Stimulated activated naive CD8-positive, alpha-beta T cell treated with anti-CD3 and anti-CD28 coated beads, Interleukin-15, Interleukin-2, amounts not matched to agents 100 ng/mL and 50 ng/mL, for 24 hours (primary cell): ENCODE results near the gene HIVEP3.

ENCODE experiments used
- H3K27ac Mint-ChIP-seq: one replicate; pipeline ENCODE4 v1.8.0; 2021; ENCODE audit warnings: mild to moderate bottlenecking, mixed read lengths
- H3K27me3 Mint-ChIP-seq: one replicate; pipeline ENCODE4 v1.8.0; 2021; ENCODE audit warnings: mixed read lengths
- H3K36me3 Mint-ChIP-seq: one replicate; pipeline ENCODE4 v1.8.0; 2021; ENCODE audit warnings: low read depth, mixed read lengths
- H3K4me1 Mint-ChIP-seq: one replicate; pipeline ENCODE4 v1.8.0; 2021; ENCODE audit warnings: low read depth, mixed read lengths
- H3K4me3 Mint-ChIP-seq: one replicate; pipeline ENCODE4 v1.8.0; 2021; ENCODE audit warnings: mild to moderate bottlenecking, mixed read lengths
- H3K9me3 Mint-ChIP-seq: one replicate; pipeline ENCODE4 v1.8.0; 2021; ENCODE audit warnings: mixed read lengths

Gene HIVEP3

GRCh38 chr1:41712695-41713094 lies 206.0 kb downstream of the HIVEP3 start:
- Mint-ChIP-seq H3K36me3 (no peaks in the 10 kb centered on the region), H3K4me3 (no peak overlapping the region), H3K4me1 (peaks cover 13% of the 10 kb centered on the region), H3K27me3 (no peaks in the 10 kb centered on the region), H3K27ac (no peak overlapping the region), H3K9me3 (no peaks in the 10 kb centered on the region)

DNA sequence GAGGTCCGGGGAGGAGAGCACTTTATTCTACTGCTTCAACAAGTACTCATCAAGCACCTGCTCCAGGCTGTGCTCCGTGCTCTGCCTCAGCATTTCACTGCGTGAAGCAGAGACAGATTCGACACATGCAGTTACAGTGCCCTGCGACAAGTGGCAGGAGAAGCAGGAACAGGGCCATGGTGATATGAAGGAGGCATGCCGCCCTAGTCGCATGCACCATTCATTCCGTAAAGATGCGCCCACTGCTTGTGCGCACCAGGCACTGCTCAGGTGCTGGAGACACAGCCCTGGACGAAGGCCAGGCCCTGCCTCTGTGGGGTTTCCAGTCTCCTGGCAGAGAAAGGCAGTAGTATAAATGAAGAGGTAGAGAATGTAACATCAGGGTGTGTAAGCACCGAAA lies 206.6 kb downstream of the HIVEP3 start:
- Mint-ChIP-seq H3K9me3 (no peaks in the 10 kb centered on the region), H3K4me3 (no peak overlapping the region), H3K4me1 (peaks cover 11% of the 10 kb centered on the region), H3K36me3 (no peaks in the 10 kb centered on the region), H3K27ac (no peak overlapping the region), H3K27me3 (no peaks in the 10 kb centered on the region)

DNA sequence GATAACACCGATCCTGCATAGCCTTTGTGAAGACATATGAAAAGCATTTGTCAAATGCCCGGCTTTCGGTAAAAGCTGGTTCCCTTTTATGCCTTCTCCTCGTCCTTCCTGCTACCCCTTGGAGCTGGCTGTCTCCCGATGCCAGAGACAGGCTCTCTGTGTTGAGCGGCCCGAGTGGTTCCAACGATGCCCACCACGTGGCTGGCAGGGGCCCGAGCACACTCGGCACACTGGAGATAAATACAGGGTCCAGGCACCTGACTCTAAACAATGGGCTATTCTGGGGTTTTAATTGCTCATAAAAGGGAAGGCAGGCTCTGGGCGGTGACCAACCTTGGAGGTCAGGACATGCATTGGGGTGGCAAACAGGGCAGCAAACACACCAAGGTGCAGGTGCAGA lies 207.1 kb downstream of the HIVEP3 start:
- H3K36me3 Mint-ChIP-seq, result no peaks in the 10 kb centered on the region
- no peak overlapping the region for H3K27ac Mint-ChIP-seq
- H3K4me3 Mint-ChIP-seq, result no peak overlapping the region
- H3K27me3 Mint-ChIP-seq, result no peaks in the 10 kb centered on the region
- no peaks in the 10 kb centered on the region for H3K9me3 Mint-ChIP-seq
- H3K4me1 Mint-ChIP-seq, result peaks cover 10% of the 10 kb centered on the region

DNA sequence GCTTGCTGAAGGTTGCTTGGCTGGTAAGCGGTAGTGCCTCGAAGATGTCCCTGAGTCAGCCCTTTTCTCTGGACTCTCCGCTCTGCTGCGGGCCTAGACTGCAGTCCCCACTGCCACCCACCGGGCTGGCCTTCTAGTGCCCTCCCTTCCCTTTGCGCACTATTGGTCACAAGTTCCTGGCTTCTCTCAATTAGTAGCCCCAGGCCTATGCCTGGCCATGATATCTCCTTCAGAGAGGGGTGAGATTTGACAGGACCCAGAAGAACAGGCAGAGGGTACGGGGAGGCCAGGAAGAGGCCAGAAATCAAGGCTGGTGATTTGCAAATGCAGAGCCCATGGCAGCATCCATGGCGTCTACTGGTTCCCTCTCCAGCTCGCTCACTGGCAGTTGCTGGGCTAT lies 207.7 kb downstream of the HIVEP3 start:
- Mint-ChIP-seq H3K27me3 (no peaks in the 10 kb centered on the region), H3K9me3 (no peaks in the 10 kb centered on the region), H3K4me1 (peaks cover 7% of the 10 kb centered on the region), H3K4me3 (no peak overlapping the region), H3K36me3 (no peaks in the 10 kb centered on the region), H3K27ac (no peak overlapping the region)

DNA sequence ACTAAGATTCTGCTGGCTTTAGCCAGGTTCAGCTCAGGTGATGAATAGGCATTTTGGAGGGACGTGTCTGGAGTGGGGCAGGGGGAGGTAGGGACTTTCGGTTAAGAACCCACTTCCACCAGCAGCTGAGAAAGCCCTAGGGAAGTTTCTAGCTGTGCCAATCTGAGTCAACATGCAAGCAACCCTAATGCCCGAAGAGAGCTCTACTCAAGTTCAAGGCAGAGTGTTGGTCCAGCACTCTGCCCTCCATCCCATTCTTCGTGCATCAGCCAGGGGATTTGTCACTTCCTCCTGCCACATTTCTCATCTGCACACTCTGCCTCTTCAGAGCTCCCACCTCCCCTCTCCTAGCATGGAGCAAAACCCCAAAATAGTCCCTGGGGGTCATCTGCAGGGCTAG lies 208.8 kb downstream of the HIVEP3 start:
- peaks cover 5% of the 10 kb centered on the region for H3K4me1 Mint-ChIP-seq
- H3K36me3 Mint-ChIP-seq, result no peaks in the 10 kb centered on the region
- no peak overlapping the region for H3K4me3 Mint-ChIP-seq
- no peak overlapping the region for H3K27ac Mint-ChIP-seq
- H3K9me3 Mint-ChIP-seq, result no peaks in the 10 kb centered on the region
- H3K27me3 Mint-ChIP-seq, result no peaks in the 10 kb centered on the region

GRCh38 chr1:41709331-41709730 lies 209.4 kb downstream of the HIVEP3 start:
- Mint-ChIP-seq H3K4me1 (peaks cover 5% of the 10 kb centered on the region), H3K36me3 (no peaks in the 10 kb centered on the region), H3K27ac (no peak overlapping the region), H3K27me3 (no peaks in the 10 kb centered on the region), H3K9me3 (no peaks in the 10 kb centered on the region), H3K4me3 (no peak overlapping the region)

- peaks cover 5% of the 10 kb centered on the region for H3K4me1 Mint-ChIP-seq
- H3K27ac Mint-ChIP-seq, result no peak overlapping the region
- no peaks in the 10 kb centered on the region for H3K36me3 Mint-ChIP-seq
- H3K4me3 Mint-ChIP-seq, result no peak overlapping the region
- H3K27me3 Mint-ChIP-seq, result no peaks in the 10 kb centered on the region
- no peaks in the 10 kb centered on the region for H3K9me3 Mint-ChIP-seq
Measured at GRCh38 chr1:41708332-41708731, 210.4 kb downstream of the HIVEP3 start.

- Mint-ChIP-seq H3K4me3 (no peak overlapping the region), H3K4me1 (peaks cover 5% of the 10 kb centered on the region), H3K27ac (no peak overlapping the region), H3K36me3 (no peaks in the 10 kb centered on the region), H3K9me3 (no peaks in the 10 kb centered on the region), H3K27me3 (no peaks in the 10 kb centered on the region)
Measured at GRCh38 chr1:41707793-41708192, 210.9 kb downstream of the HIVEP3 start.

DNA sequence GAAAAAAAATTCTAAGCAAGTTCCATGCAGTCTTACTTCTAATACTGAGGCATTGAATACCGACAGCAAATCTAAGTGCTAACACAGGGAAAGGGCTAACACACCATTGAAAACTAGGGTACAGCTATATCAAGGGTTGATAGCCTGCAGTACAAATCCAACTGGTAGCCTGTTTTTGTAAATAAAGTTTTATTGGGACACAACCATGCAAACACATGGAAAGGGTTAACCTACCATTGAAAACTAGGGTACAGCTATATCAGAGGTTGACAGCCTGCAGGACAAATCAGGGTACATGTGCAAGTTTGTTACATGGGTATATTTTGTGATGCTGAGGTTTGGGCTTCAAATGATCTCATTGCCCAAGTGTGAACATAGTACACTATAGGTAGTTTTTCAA lies 212.9 kb downstream of the HIVEP3 start:
- peaks cover 10% of the 10 kb centered on the region for H3K4me1 Mint-ChIP-seq
- no peaks in the 10 kb centered on the region for H3K27me3 Mint-ChIP-seq
- no peaks in the 10 kb centered on the region for H3K36me3 Mint-ChIP-seq
- H3K27ac Mint-ChIP-seq, result no peak overlapping the region
- H3K4me3 Mint-ChIP-seq, result no peak overlapping the region
- no peaks in the 10 kb centered on the region for H3K9me3 Mint-ChIP-seq

DNA sequence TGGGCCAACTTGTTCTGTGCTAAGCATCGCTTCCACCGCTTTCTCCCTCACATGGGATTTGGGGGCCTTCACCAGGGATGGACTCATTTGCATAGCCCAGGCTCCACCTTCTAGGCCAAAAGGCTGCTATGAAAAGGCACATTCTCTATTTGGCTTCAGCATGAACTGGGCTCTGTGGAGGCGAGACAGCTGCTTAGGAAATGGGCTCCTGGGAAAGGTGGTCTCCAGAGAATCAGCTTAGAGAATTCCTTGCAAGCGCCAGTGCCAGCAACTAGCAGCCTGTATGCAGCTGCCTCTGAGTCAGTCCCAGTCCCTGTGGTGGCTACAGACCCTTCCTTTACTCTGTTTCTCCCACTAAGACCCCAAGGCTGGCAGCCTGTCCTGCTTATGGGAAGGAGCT lies 214.5 kb downstream of the HIVEP3 start:
- Mint-ChIP-seq H3K27ac (no peak overlapping the region), H3K27me3 (no peaks in the 10 kb centered on the region), H3K4me1 (peaks cover 20% of the 10 kb centered on the region), H3K9me3 (no peaks in the 10 kb centered on the region), H3K4me3 (no peak overlapping the region), H3K36me3 (no peaks in the 10 kb centered on the region)

- Mint-ChIP-seq H3K9me3 (no peaks in the 10 kb centered on the region), H3K4me3 (no peak overlapping the region), H3K27ac (no peak overlapping the region), H3K36me3 (no peaks in the 10 kb centered on the region), H3K4me1 (peaks cover 25% of the 10 kb centered on the region), H3K27me3 (no peaks in the 10 kb centered on the region)
Measured at GRCh38 chr1:41702771-41703170, 216.0 kb downstream of the HIVEP3 start.

- Mint-ChIP-seq H3K27me3 (no peaks in the 10 kb centered on the region), H3K9me3 (no peaks in the 10 kb centered on the region), H3K27ac (no peak overlapping the region), H3K36me3 (no peaks in the 10 kb centered on the region), H3K4me3 (no peak overlapping the region), H3K4me1 (peaks cover 21% of the 10 kb centered on the region)
Measured at GRCh38 chr1:41700986-41701535, 217.7 kb downstream of the HIVEP3 start.

- Mint-ChIP-seq H3K27me3 (no peaks in the 10 kb centered on the region), H3K36me3 (no peaks in the 10 kb centered on the region), H3K27ac (no peak overlapping the region), H3K4me1 (peaks cover 21% of the 10 kb centered on the region), H3K9me3 (no peaks in the 10 kb centered on the region), H3K4me3 (no peak overlapping the region)
Measured at GRCh38 chr1:41700581-41700980, 218.1 kb downstream of the HIVEP3 start.

GRCh38 chr1:41699861-41700248 lies 218.9 kb downstream of the HIVEP3 start:
- Mint-ChIP-seq H3K9me3 (no peaks in the 10 kb centered on the region), H3K36me3 (no peaks in the 10 kb centered on the region), H3K27me3 (no peaks in the 10 kb centered on the region), H3K27ac (no peak overlapping the region), H3K4me1 (peaks cover 21% of the 10 kb centered on the region), H3K4me3 (no peak overlapping the region)

DNA sequence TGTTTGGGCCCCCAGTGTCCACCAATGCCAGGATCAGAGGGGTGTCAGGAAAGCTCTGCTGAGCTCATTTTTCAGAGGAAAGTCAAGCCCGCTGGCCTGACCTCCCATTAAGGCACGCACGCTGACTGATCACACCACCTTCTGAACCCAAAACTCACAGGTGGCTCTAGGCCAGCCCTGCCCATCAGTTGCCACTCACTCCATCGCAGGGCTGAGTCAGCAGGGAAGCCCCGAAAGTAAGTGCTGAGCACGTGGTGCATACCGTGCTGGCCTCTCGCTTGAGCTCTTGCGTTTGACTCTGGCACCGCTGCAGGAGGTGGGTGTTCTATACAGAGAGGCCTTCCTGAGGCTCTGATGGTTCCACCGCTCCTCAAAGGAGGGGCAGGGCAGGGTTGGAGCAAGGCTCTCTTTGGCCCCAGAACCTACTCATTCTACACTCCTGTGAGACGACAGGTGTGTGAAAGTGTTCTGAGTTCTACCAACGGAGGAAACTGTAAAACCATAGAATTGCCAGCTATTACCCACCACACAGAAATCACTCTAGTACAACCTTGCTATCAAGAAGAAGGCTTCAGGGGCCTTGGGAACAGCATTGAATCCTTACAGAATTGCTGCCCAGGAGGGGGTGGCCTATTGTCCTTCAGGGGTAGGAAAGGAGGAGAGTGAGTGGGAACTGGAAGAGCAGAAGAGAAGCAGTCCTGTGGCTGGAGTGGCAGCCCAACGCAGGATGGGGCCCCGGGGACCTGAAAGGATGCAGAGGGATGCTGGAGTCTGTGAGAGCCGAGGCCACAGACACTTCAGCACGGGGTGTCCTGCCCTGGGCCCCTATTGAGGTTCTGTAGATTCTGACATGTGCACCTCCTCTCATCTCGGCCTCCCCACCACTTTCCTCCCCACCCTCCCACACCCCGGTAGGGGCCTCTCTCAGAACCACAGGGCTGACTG lies 219.5 kb downstream of the HIVEP3 start:
- Mint-ChIP-seq H3K9me3 (no peaks in the 10 kb centered on the region), H3K27ac (no peak overlapping the region), H3K27me3 (no peaks in the 10 kb centered on the region), H3K4me3 (no peak overlapping the region), H3K4me1 (peaks cover 21% of the 10 kb centered on the region), H3K36me3 (no peaks in the 10 kb centered on the region)

- H3K4me1 Mint-ChIP-seq, result peaks cover 23% of the 10 kb centered on the region
- H3K27me3 Mint-ChIP-seq, result no peaks in the 10 kb centered on the region
- H3K9me3 Mint-ChIP-seq, result no peaks in the 10 kb centered on the region
- H3K4me3 Mint-ChIP-seq, result no peak overlapping the region
- no peak overlapping the region for H3K27ac Mint-ChIP-seq
- H3K36me3 Mint-ChIP-seq, result no peaks in the 10 kb centered on the region
Measured at GRCh38 chr1:41696381-41696780, 222.3 kb downstream of the HIVEP3 start.
